ENCODE results near the gene CORO6.
A peak's percentile ranks its signal among the peaks of the same experiment; 100 is the strongest.

CORO6 gene

GRCh38 chr17:29583324-29584248, 39.1 kb downstream of the CORO6 start:
- no peak overlapping the region for H3K4me3 ChIP-seq (ENCODE audit: low read length)
- no peak for DNase-seq (ENCODE audit: low read depth, low spot score)

DNA sequence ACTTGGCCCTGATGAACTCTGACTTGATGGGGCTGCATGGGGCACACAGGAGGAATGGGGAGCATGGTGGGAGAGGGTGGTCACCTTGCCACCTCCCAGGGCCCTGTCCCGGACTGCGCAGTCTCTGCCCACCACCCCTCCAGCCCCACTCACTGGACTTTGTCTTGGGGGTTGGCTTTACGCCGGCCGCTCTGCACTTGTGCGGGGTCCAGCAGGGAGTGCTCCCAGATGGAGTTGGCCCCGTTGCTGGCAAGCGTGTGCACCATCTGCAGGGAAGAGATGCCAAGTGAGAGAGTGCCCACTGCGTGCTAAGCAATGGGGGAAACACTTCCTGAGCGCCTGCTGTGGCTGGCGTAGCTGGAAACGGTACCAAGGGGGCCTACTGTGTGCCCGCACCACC, 39.9 kb downstream of the CORO6 start:
- no peak overlapping the region for H3K4me3 ChIP-seq (ENCODE audit: low read length)
- DNase-seq (ENCODE audit: low read depth, low spot score): no peak

DNA sequence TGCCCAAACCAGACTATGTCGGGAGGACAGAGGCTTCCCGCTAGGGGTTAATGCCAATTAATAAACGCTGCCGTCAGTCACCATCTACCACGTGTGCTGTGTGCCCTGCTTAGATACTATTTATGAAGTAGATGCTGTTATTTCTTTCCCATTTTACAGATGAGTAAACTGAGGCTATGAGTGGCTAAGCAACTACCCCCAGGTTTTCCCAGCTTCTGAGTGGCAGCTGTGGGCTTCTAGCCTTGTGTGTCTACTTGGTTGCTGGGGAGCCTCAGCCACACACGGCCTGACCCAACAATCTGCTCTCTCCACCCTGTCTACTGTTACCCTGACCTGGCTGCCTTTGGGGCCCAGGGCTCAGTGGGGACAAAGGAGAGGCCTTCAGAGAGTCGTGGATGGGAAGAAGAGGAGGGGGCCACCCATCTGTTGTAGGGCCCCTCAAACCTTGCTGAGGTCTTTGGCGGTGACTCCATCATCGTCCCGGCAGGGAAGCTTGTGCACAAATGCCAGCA, 40.4 kb downstream of the CORO6 start:
- no peak for DNase-seq (ENCODE audit: low read depth, low spot score)
- no peak overlapping the region for H3K4me3 ChIP-seq (ENCODE audit: low read length)

- no peak for DNase-seq (ENCODE audit: low read depth, low spot score)
- no peak overlapping the region for H3K4me3 ChIP-seq (ENCODE audit: low read length)
These were observed 41.0 kb downstream of the CORO6 start for GRCh38 chr17:29581583-29582253.

- no peak overlapping the region for H3K4me3 ChIP-seq (ENCODE audit: low read length)
- DNase-seq (ENCODE audit: low read depth, low spot score): peak; percentile 81
These were observed 42.6 kb downstream of the CORO6 start for GRCh38 chr17:29579866-29580771.

DNA sequence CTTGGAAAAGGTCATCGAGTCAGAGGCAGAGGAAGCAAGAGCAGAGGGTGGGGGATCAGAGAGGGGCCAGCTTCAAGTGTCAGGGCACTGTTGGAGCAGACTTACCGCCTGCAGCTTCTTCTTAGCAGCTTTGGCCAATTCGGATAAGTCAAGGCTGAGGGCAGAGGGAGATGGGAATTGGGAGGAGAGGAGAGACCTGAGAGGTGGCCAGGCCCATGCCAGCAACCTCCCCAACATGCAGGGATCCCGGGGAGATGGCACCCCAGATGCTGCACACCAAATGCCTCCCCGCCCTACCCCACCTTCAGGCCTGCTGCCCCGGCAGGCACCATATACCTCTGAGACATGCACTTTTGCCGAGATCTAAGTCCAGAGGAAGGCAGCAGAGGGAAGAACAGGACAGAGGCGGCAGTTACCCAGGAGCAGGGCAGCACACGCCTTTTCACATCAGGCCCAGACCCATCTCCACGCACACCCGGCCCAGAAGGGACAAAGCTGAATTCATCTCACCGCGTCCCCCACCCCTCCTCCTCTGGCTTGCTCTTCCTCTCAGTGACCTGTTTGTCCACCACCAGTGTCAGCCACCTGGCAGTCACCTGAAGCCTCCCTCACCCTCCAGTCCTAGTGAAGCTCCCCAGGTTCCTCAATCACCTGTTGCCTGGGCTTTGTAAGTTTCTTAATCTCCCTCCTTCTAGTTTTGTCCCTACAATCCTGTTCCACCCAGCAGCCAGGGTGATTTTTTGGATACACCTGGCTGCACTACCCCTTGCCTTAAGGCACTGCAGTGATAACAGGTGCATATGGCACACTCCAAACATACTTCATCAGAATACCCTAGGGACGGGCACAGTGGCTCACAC, 43.9 kb downstream of the CORO6 start:
- no peak overlapping the region for H3K4me3 ChIP-seq (ENCODE audit: low read length)
- DNase-seq (ENCODE audit: low read depth, low spot score): no peak

- H3K4me3 ChIP-seq (ENCODE audit: low read length): no peak overlapping the region
- DNase-seq (ENCODE audit: low read depth, low spot score): no peak
These were observed 45.1 kb downstream of the CORO6 start for GRCh38 chr17:29577385-29578211.

DNA sequence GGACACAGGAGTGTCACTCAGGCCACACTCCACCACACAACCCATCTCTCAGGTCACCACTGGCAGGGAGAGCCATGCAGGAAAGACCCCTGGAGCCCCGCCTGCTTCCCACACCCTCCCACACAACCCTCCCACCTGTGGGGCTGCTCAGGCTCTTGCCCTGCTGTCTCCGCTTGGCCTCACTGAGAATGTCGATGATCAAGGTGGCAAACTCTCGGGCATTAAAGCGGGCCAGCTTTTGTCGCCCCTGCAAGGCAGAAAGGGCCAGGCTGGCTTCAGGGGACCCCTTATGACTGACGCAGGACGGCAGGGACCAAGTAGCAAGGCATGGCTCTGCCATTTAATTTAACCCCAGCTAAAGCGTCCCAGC, 45.7 kb downstream of the CORO6 start:
- no peak overlapping the region for H3K4me3 ChIP-seq (ENCODE audit: low read length)
- no peak for DNase-seq (ENCODE audit: low read depth, low spot score)

GRCh38 chr17:29576214-29577000, 46.3 kb downstream of the CORO6 start:
- DNase-seq (ENCODE audit: low read depth, low spot score): no peak
- H3K4me3 ChIP-seq (ENCODE audit: low read length): no peak overlapping the region

DNA sequence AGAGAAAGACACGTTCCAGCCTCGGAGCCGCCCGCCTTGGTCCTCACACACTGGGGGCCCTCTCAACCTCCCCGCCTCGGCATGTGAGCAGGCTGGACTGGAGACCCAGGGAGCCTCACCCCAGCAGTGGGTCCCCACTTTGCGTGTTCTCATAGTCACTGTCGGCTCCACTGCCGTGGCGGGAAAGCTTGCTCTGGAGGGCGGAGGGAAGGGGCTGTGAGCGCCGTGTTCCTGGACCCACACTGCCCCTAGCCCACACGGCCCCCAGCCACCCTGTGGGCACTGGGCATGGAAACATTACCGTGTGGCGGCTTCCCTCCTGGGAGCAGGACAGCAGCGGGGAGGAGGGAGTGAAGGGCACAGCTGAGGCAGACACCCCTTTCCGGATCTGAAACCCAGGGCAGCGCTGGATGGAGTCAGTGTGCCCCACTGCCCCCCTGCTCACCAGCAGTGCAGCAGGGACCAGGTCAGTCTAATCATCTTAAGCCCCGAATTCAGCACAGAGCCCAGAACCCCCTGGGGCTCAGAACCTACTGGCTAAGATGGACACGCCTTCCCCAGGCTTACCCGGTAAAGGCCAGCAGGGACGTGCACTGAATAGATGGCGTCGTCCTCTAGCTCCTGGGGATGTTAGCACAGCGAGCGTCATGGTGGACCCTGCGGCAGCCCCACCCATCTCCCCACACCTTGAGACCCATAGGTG, 47.0 kb downstream of the CORO6 start:
- no peak overlapping the region for H3K4me3 ChIP-seq (ENCODE audit: low read length)
- no peak for DNase-seq (ENCODE audit: low read depth, low spot score)

DNA sequence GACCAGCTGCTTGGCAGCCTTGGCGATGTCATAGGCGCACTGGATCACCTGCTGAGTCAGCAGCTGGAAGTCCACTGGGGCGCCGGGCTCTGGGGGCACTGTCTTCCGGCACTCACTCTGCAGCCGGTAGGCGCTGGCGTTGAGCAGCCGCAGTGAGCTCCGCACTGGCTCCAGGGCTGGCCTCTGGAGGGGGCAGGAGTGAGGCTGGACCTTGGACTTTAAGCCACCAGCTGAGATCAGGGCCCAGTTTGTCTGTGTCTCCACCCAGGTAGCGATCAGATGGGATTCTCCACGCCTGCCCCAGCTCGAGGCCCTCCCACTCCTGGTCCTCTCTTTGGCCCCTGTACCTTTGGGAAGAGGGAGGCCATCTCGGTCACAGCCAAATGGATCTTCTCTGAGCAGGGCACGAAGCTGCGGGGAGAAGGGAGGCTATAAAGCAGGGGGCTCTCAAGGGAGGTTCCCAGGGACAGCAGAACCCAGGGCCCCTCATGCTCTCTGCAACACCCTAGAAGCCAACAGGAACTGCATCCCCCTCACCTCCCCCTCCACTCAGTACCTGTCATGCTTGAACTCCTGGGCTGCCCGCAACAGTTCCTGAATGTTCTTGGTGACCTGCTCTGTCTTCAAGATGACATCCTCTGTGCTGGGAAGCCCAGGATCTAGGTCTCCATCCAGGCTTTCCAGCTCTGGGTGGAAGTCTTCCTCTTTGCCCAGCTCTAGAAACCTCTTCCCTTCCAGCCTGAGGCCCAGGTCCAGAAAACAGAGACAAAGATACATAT, 47.8 kb downstream of the CORO6 start:
- no peak overlapping the region for H3K4me3 ChIP-seq (ENCODE audit: low read length)
- no peak for DNase-seq (ENCODE audit: low read depth, low spot score)

- no peak for DNase-seq (ENCODE audit: low read depth, low spot score)
- no peak overlapping the region for H3K4me3 ChIP-seq (ENCODE audit: low read length)
These were observed 48.6 kb downstream of the CORO6 start for GRCh38 chr17:29573871-29574731.

- no peak overlapping the region for H3K4me3 ChIP-seq (ENCODE audit: low read length)
- DNase-seq (ENCODE audit: low read depth, low spot score): no peak
These were observed 49.2 kb downstream of the CORO6 start for GRCh38 chr17:29573558-29573869.

GRCh38 chr17:29572691-29573557, 49.8 kb downstream of the CORO6 start:
- H3K4me3 ChIP-seq (ENCODE audit: low read length): no peak overlapping the region
- no peak for DNase-seq (ENCODE audit: low read depth, low spot score)
